PFSK-1 (cell line): ENCODE results near the gene SH3GL1.

Experiments used
- FOXP2 ChIP-seq: optimal IDR thresholded peaks from 2 replicates; pipeline ENCODE3; 2011; ENCODE audit warnings: borderline replicate concordance, control low read depth, inconsistent platforms; ENCODE audit not compliant: insufficient read depth; ENCODE audit errors: extremely low read length, extremely low read depth
- POLR2AphosphoS5 ChIP-seq: IDR thresholded peaks from 2 replicates; pipeline ENCODE4 v1.6.1; 2012; ENCODE audit warnings: low read depth, mild to moderate bottlenecking, control low read depth, low read length, moderate library complexity
- SIN3A ChIP-seq: IDR thresholded peaks from 2 replicates; pipeline ENCODE4 v1.6.1; 2012; ENCODE audit warnings: mild to moderate bottlenecking, low read length, moderate library complexity, borderline replicate concordance; ENCODE audit not compliant: insufficient read depth
- TAF1 ChIP-seq: IDR thresholded peaks from 2 replicates; pipeline ENCODE4 v1.6.1; 2012; ENCODE audit warnings: low read length, control low read depth, borderline replicate concordance; ENCODE audit not compliant: insufficient read depth
- TF ChIP-seq, protein P1 (sequence below), 2 experiments: IDR thresholded peaks; 2 replicates each; pipeline versions ENCODE4 v1.6.1 to v1.8.0; 2011 to 2012; ENCODE audit warnings: low read depth in 2 of 2, low read length in 2 of 2, control low read depth in 1 of 2, inconsistent platforms in 1 of 2, mild to moderate bottlenecking in 1 of 2, moderate library complexity in 1 of 2; ENCODE audit not compliant: insufficient read depth in 1 of 2

SH3GL1 gene

DNA sequence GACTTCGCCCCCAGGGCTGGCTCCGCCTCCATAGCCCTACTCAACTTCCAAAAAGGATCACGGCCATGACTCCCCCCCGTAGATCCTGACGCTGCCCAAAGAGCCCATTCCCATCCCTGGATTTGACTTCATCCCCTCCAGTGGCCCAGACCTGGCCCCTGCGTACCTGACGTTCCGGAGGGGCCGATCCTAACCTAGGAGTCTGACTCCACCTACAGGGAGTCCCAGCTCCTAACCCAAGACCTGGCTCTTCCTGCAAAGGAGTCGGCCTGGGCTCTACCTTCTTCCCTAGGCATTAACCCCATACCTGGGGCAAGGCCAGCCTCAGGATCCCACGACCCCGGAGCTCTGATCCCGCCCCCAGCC is 72.5 kb downstream of the SH3GL1 start:
- no peak for TF ChIP-seq POLR2AphosphoS5
- TF ChIP-seq TAF1, result no peak
- TF ChIP-seq, protein P1, sequence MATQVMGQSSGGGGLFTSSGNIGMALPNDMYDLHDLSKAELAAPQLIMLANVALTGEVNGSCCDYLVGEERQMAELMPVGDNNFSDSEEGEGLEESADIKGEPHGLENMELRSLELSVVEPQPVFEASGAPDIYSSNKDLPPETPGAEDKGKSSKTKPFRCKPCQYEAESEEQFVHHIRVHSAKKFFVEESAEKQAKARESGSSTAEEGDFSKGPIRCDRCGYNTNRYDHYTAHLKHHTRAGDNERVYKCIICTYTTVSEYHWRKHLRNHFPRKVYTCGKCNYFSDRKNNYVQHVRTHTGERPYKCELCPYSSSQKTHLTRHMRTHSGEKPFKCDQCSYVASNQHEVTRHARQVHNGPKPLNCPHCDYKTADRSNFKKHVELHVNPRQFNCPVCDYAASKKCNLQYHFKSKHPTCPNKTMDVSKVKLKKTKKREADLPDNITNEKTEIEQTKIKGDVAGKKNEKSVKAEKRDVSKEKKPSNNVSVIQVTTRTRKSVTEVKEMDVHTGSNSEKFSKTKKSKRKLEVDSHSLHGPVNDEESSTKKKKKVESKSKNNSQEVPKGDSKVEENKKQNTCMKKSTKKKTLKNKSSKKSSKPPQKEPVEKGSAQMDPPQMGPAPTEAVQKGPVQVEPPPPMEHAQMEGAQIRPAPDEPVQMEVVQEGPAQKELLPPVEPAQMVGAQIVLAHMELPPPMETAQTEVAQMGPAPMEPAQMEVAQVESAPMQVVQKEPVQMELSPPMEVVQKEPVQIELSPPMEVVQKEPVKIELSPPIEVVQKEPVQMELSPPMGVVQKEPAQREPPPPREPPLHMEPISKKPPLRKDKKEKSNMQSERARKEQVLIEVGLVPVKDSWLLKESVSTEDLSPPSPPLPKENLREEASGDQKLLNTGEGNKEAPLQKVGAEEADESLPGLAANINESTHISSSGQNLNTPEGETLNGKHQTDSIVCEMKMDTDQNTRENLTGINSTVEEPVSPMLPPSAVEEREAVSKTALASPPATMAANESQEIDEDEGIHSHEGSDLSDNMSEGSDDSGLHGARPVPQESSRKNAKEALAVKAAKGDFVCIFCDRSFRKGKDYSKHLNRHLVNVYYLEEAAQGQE (IDR thresholded peaks at IDR 0.05; ENCODE audit: insufficient read depth in 1 of 2, low read depth in 2 of 2, low read length in 2 of 2), result no peak
- no peak for TF ChIP-seq FOXP2
- no peak for TF ChIP-seq SIN3A

DNA sequence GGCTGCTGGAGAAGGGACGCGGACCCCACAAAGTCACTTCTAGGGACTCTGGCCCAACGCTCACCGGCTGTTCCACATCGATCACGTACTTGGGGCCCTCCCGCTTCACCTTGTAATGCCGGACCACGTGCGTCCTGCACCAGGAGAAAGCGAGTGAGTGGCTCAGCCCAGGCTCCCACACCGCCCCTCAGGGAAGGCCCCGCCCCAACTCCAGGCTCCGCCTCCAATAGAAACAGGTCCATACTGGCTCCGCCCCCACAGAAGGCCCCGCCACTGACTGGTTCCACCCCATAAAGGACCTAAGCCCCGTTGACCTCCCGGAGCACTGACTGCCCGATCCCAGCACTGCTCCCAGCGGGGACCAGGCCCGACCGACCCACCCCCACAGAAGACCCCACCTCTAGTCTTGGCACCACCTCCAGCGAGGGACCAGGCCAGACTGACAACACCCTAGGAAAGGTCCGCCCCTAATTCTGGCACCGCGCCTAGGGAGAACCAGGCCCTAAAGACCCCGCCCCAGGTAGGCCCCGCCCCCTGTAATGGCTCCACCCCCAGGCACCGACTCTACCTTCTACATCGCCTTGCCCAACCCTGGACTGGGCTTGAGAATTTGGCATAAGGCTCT is 73.0 kb downstream of the SH3GL1 start:
- TF ChIP-seq FOXP2 (no peak), TAF1 (no peak), POLR2AphosphoS5 (no peak), SIN3A (no peak)
- TF ChIP-seq, protein P1 (IDR thresholded peaks at IDR 0.05; ENCODE audit: insufficient read depth in 1 of 2, low read depth in 2 of 2, low read length in 2 of 2), result no peak

DNA sequence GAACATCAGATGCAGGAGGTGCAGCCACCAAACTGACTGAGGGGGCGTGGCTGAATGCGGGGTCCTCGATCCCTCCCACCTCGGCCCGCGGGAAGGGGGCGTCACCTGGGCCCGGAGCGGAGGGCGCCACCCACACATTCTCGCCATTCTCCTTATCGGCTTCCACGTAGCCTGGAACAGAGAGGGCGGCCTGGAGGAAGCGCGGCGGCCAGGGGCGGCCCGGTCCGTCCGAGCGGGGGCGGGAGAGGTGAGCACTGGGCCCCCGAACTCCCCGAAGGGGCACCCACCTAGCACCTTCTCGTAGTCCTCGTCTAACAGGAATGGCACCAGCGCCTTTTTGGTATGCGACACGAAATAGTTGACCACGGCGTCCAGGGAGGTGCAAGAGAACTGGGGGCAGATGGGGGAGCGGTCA is 73.5 kb downstream of the SH3GL1 start:
- TF ChIP-seq, protein P1 (IDR thresholded peaks at IDR 0.05; ENCODE audit: insufficient read depth in 1 of 2, low read depth in 2 of 2, low read length in 2 of 2), result no peak
- TF ChIP-seq FOXP2 (no peak), SIN3A (no peak), POLR2AphosphoS5 (no peak), TAF1 (no peak)

DNA sequence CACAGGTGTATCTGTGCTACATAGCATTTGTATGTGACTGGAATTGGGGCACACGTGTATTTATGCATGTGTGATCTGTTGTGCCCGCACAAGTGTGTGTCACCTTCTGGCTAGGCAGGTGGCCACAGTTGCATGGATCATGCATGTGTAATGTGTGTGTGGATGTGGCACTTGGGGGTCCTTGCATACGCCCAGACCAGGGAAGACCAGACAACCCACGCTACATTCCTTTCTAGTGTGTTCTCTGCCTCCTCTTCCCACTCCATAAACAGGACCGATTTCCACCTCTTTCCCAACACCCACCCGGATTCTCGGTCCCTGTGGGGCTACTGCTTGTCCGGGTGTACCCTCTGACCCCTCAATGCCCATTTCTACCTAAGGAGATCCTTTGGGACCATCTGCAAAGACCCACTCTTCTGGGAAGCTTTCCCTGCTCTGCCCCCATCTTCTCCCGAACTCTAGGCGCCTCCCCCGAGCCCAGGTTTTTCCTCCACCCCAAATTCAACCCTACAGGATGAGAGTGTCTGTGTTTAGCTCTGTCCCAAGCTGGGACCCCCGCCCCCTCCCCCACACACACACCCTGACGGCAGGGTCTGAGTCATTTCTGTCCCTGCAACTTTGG is 74.0 kb downstream of the SH3GL1 start:
- TF ChIP-seq SIN3A (no peak), TAF1 (no peak), POLR2AphosphoS5 (no peak), FOXP2 (no peak)
- TF ChIP-seq, protein P1 (IDR thresholded peaks at IDR 0.05; ENCODE audit: insufficient read depth in 1 of 2, low read depth in 2 of 2, low read length in 2 of 2), result no peak
